Keratinocyte (primary cell): ENCODE results near the gene TNFSF15.

Experiments used
- EZH2 ChIP-seq: IDR thresholded peaks from one replicate; pipeline ENCODE4 v1.6.1; 2012; ENCODE audit warnings: inconsistent platforms, mild to moderate bottlenecking, low read length, moderate library complexity
- TF ChIP-seq, protein P1 (sequence below), 3 experiments: IDR thresholded peaks in 1 of 3; conservative IDR thresholded peaks in 1 of 3; optimal IDR thresholded peaks in 1 of 3; 2 replicates in 2 of 3; 3 replicates in 1 of 3; pipeline versions ENCODE3 to v1.5.1; 2011; ENCODE audit warnings: low read length in 3 of 3, mild to moderate bottlenecking in 3 of 3, moderate library complexity in 2 of 3, control low read depth in 1 of 3, inconsistent platforms in 1 of 3; ENCODE audit not compliant: insufficient read depth in 2 of 3; ENCODE audit errors: extremely low read depth in 1 of 3

DNA sequence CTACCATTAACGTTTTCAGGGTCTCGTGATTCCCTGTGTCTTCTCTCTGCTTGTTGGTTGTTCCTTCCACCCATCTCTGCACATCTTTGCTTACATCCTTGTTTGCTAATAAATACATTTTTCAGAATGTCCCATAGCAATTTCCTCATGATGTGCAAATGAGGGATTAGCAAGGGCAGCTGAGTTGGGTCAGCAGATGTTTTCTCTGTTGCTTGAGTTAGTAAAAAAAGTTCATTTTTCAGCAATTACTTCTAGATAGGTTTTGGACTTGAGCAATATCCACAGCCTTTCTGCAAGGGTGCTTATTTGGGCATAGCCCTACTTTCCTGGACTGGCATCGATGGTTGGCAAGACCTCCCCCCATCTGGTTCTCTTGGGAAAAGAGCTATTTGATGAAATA is 4.8 kb upstream of the TNFSF15 start:
- TF ChIP-seq, protein P1, sequence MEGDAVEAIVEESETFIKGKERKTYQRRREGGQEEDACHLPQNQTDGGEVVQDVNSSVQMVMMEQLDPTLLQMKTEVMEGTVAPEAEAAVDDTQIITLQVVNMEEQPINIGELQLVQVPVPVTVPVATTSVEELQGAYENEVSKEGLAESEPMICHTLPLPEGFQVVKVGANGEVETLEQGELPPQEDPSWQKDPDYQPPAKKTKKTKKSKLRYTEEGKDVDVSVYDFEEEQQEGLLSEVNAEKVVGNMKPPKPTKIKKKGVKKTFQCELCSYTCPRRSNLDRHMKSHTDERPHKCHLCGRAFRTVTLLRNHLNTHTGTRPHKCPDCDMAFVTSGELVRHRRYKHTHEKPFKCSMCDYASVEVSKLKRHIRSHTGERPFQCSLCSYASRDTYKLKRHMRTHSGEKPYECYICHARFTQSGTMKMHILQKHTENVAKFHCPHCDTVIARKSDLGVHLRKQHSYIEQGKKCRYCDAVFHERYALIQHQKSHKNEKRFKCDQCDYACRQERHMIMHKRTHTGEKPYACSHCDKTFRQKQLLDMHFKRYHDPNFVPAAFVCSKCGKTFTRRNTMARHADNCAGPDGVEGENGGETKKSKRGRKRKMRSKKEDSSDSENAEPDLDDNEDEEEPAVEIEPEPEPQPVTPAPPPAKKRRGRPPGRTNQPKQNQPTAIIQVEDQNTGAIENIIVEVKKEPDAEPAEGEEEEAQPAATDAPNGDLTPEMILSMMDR (optimal IDR thresholded peaks at IDR 0.05 in 1 of 3, IDR thresholded peaks at IDR 0.05 in 1 of 3, conservative IDR thresholded peaks at IDR 0.05 in 1 of 3; ENCODE audit: extremely low read depth in 1 of 3, insufficient read depth in 2 of 3, low read length in 3 of 3): no peak
- TF ChIP-seq EZH2: no peak
